ENCODE data around the gene AK5. TPM values are rescaled to one million over a fixed set of nuclear protein-coding genes. Genes with fewer than 3 reads are reported as not detected.

The AK5 gene
- total and polyA plus RNA-seq, 2 of the 4 experiments (the other 2 are of a cell fraction), result 22.5 to 25.8 TPM

GRCh38 chr1:77310924-77311323, 29.1 kb downstream of the AK5 start:
- Histone ChIP-seq H3K36me3 (ENCODE audit: control insufficient read depth, insufficient read depth, low read length) (no peaks in the 10 kb centered on the region), H2AK9ac (replicated peaks; ENCODE audit: low read depth, low read length, poor library complexity) (no peak overlapping the region), H2AFZ (replicated peaks; ENCODE audit: low read length, poor library complexity) (no peak overlapping the region), H3K4me3 (ENCODE audit: insufficient read depth, low read depth, low read length) (no peak overlapping the region), H3K9ac (ENCODE audit: low read depth, low read length) (no peak overlapping the region), H4K91ac (ENCODE audit: insufficient read depth, low read depth, low read length) (no peak overlapping the region), H3K23ac (ENCODE audit: low read depth, low read length) (no peak overlapping the region), H3K79me1 (ENCODE audit: low read depth in 1 of 2, low read length in 2 of 2) (peaks cover 0 to 15% of the 10 kb centered on the region in 2 experiments; a peak in 3 of 4 replicates), H3K27ac (ENCODE audit: insufficient read depth, low read length) (no peak overlapping the region), H3K4me1 (ENCODE audit: control insufficient read depth, insufficient read depth, low read length) (peaks cover 2% of the 10 kb centered on the region; the same call in 1 of the 2 replicates), H4K20me1 (ENCODE audit: insufficient read depth, low read length) (no peaks in the 10 kb centered on the region), H3K56ac (ENCODE audit: extremely low read depth, insufficient read depth, low read length) (no peak overlapping the region), H2BK20ac (ENCODE audit: low read depth, low read length) (no peak overlapping the region), H3K18ac (ENCODE audit: low read depth, low read length) (no peak overlapping the region), H2AK5ac (ENCODE audit: low read depth, low read length) (0 out of 2 replicates have a peak overlapping the region, but pooled peaks have one; percentile 9), H3K4ac (ENCODE audit: low read depth, low read length) (no peak overlapping the region), H2BK5ac (ENCODE audit: low read depth, low read length, poor library complexity, severe bottlenecking) (no peak overlapping the region), H2BK15ac (ENCODE audit: low read depth, low read length) (no peak overlapping the region; the same call in 2 of the 3 replicates), H4K5ac (ENCODE audit: low read depth, low read length) (no peak overlapping the region), H3K27me3 (ENCODE audit: control insufficient read depth, insufficient read depth, low read length) (no peaks in the 10 kb centered on the region), H3K4me2 (ENCODE audit: low read depth, low read length) (no peak overlapping the region), H3K9me3 (ENCODE audit: control insufficient read depth, insufficient read depth, low read length) (no peaks in the 10 kb centered on the region), H4K8ac (ENCODE audit: low read depth in 2 of 2, low read length in 2 of 2) (no peak overlapping the region), H3K9me1 (ENCODE audit: insufficient read depth, low read length) (no peaks in the 10 kb centered on the region), H2BK120ac (ENCODE audit: low read depth, low read length) (no peak overlapping the region), H3K14ac (replicated peaks; ENCODE audit: low read depth, low read length) (no peak overlapping the region)
- in situ Hi-C loops (cut with MboI; ENCODE audit: low sequenced_read_pairs) (no loop called here), dilution Hi-C loops (cut with HindIII; ENCODE audit: low sequenced_read_pairs, unreplicated experiment) (no loop called here), intact Hi-C loops (cut with micrococcal nuclease) (no loop called here)
- CTCF ChIA-PET, result interaction anchor here (0.9 kb wide), 1 partner anchor 223 kb away, joined by 6 read pairs; no protein-coding TSS in a partner anchor
- TF ChIP-seq, protein P1, sequence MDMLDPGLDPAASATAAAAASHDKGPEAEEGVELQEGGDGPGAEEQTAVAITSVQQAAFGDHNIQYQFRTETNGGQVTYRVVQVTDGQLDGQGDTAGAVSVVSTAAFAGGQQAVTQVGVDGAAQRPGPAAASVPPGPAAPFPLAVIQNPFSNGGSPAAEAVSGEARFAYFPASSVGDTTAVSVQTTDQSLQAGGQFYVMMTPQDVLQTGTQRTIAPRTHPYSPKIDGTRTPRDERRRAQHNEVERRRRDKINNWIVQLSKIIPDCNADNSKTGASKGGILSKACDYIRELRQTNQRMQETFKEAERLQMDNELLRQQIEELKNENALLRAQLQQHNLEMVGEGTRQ (IDR thresholded peaks at IDR 0.05; ENCODE audit: low read depth, low read length), result no peak
- no peak for TF ChIP-seq RFX5 (IDR thresholded peaks at IDR 0.05; ENCODE audit: low read depth, low read length)
- TF ChIP-seq BHLHE40 (IDR thresholded peaks at IDR 0.05; ENCODE audit: low read depth, low read length), result no peak
- no peak for TF ChIP-seq RAD21 (IDR thresholded peaks at IDR 0.05; ENCODE audit: low read length)
- TF ChIP-seq MXI1 (IDR thresholded peaks at IDR 0.05; ENCODE audit: borderline replicate concordance, low read depth, low read length), result no peak
- ATAC-seq (ENCODE audit: low read depth) (no peak), DNase-seq (no peak)
- BruUV-seq (replicated peaks), result no TSS peak
- no CpG with 5 or more reads among the region's 3 CpGs for WGBS, 2 experiments (ENCODE audit: extremely low coverage in 2 of 2, insufficient read length in 1 of 2)
- POLR2A ChIA-PET (ENCODE audit: unreplicated experiment), result no interaction called here
